Measurements from ENCODE around the gene DNAH10.

- TF ChIP-seq RFX5 (IDR thresholded peaks at IDR 0.05): no peak
- no peak for TF ChIP-seq POLR2A (IDR thresholded peaks at IDR 0.05; ENCODE audit: low read length)
- TF ChIP-seq TP53 (CRISPR knock-in tag; IDR thresholded peaks at IDR 0.05): no peak
- no peak for TF ChIP-seq CTCF (IDR thresholded peaks at IDR 0.05)
- no peak for TF ChIP-seq EP300 (IDR thresholded peaks at IDR 0.05)
- no peak for TF ChIP-seq KDM5A (IDR thresholded peaks at IDR 0.05)
- TF ChIP-seq PBX3 (IDR thresholded peaks at IDR 0.05): no peak
- TF ChIP-seq PHF8 (IDR thresholded peaks at IDR 0.05; ENCODE audit: borderline replicate concordance, low read depth): no peak
- no peak for TF ChIP-seq RAD21 (conservative IDR thresholded peaks at IDR 0.05 in 1 of 2, IDR thresholded peaks at IDR 0.05 in 1 of 2)
- TF ChIP-seq REST (IDR thresholded peaks at IDR 0.05): no peak
- TF ChIP-seq NR3C1 (IDR thresholded peaks at IDR 0.05): no peak
- TF ChIP-seq FOSB (CRISPR knock-in tag; IDR thresholded peaks at IDR 0.05): no peak
Measured at GRCh38 chr12:123859035-123859434, 96.9 kb downstream of the DNAH10 start.
